IMR-90 (cell line): Measurements from ENCODE around the gene CLCNKA. TPM values are rescaled to one million over a fixed set of nuclear protein-coding genes. Genes with fewer than 3 reads are reported as not detected.
"Not testable (repeated sequence)": the region's sequence is repeated elsewhere in the genome, so short reads cannot be mapped to it uniquely, and the experiment has no call there.

ENCODE experiments used
- ATAC-seq: fragments of 200-7000 bp; cut with Tn5 transposase; 2 replicates; pipeline ENCODE4 v1.9.1; 2020; ENCODE audit warnings: low read depth, mild to moderate bottlenecking, moderate library complexity
- BruUV-seq: library from RNA; stranded (reverse); fragments of 400-500 nt; replicated peaks from 2 replicates; lab custom pipeline; 2021; lab: Mats Ljungman, UMichigan
- CTCF ChIA-PET: fragments of 300-600 bp; formaldehyde crosslinking; extraction: SDS; loops from one replicate; lab custom pipeline; 2021; ENCODE audit warnings: antibody characterized with exemption; lab: Yijun Ruan, JAX
- POLR2A ChIA-PET: fragments of 300-600 bp; sonication (Branson Sonifier 250); formaldehyde crosslinking; loops from one replicate; lab custom pipeline; 2022; ENCODE audit warnings: antibody characterized with exemption; ENCODE audit not compliant: unreplicated experiment; lab: Charles Lee
- DNase-seq: peaks from one replicate; pipeline ENCODE4 v3.0.0; 2013
- H2AFZ ChIP-seq: replicated peaks from 2 replicates; pipeline ENCODE3; 2013; ENCODE audit warnings: low read length, mild to moderate bottlenecking; ENCODE audit not compliant: poor library complexity
- H2AK5ac ChIP-seq: 2 replicates; pipeline ENCODE4 v1.6.1; 2013; ENCODE audit warnings: low read depth, low read length, inconsistent platforms
- H2AK9ac ChIP-seq: replicated peaks from 2 replicates; pipeline ENCODE3; 2013; ENCODE audit warnings: mild to moderate bottlenecking, low read depth, low read length, moderate library complexity; ENCODE audit not compliant: poor library complexity
- H2BK120ac ChIP-seq: 2 replicates; pipeline ENCODE4 v1.6.1; 2013; ENCODE audit warnings: low read depth, low read length, inconsistent platforms
- H2BK15ac ChIP-seq: 3 replicates; pipeline ENCODE4 v1.6.1; 2013; ENCODE audit warnings: low read depth, low read length, inconsistent platforms
- H2BK20ac ChIP-seq: 2 replicates; pipeline ENCODE4 v1.6.1; 2013; ENCODE audit warnings: low read depth, mild to moderate bottlenecking, inconsistent platforms, low read length, moderate library complexity
- H2BK5ac ChIP-seq: 2 replicates; pipeline ENCODE4 v1.6.1; 2013; ENCODE audit warnings: mild to moderate bottlenecking, low read depth, low read length, inconsistent platforms; ENCODE audit not compliant: poor library complexity, severe bottlenecking
- H3K14ac ChIP-seq: replicated peaks from 2 replicates; pipeline ENCODE4 v1.6.1; 2013; ENCODE audit warnings: low read depth, low read length, inconsistent platforms
- H3K18ac ChIP-seq: 2 replicates; pipeline ENCODE4 v1.6.1; 2013; ENCODE audit warnings: low read depth, low read length, control low read depth
- H3K23ac ChIP-seq: 2 replicates; pipeline ENCODE4 v1.6.1; 2013; ENCODE audit warnings: low read depth, low read length, inconsistent platforms
- H3K27ac ChIP-seq: 2 replicates; pipeline ENCODE4 v1.5.1; 2013; ENCODE audit warnings: mild to moderate bottlenecking, control low read depth, low read length; ENCODE audit not compliant: insufficient read depth
- H3K27me3 ChIP-seq: 2 replicates; pipeline ENCODE4 v1.6.1; 2013; ENCODE audit warnings: low read length; ENCODE audit not compliant: control insufficient read depth, insufficient read depth
- H3K36me3 ChIP-seq: 2 replicates; pipeline ENCODE4 v1.6.1; 2013; ENCODE audit warnings: low read length, mixed read lengths; ENCODE audit not compliant: control insufficient read depth, insufficient read depth
- H3K4ac ChIP-seq: 2 replicates; pipeline ENCODE4 v1.6.1; 2013; ENCODE audit warnings: low read depth, low read length, inconsistent platforms
- H3K4me1 ChIP-seq: 2 replicates; pipeline ENCODE4 v1.6.1; 2013; ENCODE audit warnings: low read length, mixed read lengths; ENCODE audit not compliant: control insufficient read depth, insufficient read depth
- H3K4me2 ChIP-seq: 2 replicates; pipeline ENCODE4 v1.6.1; 2013; ENCODE audit warnings: low read depth, mild to moderate bottlenecking, control low read depth, low read length, moderate library complexity
- H3K4me3 ChIP-seq: 2 replicates; pipeline ENCODE4 v1.5.1; 2013; ENCODE audit warnings: low read depth, mild to moderate bottlenecking, control low read depth, low read length, moderate library complexity; ENCODE audit not compliant: insufficient read depth
- H3K56ac ChIP-seq: 2 replicates; pipeline ENCODE4 v1.6.1; 2013; ENCODE audit warnings: low read length, inconsistent platforms; ENCODE audit not compliant: insufficient read depth; ENCODE audit errors: extremely low read depth
- H3K79me1 ChIP-seq, 2 experiments: 2 replicates each; pipeline ENCODE4 v1.6.1; 2013; ENCODE audit warnings: low read length in 2 of 2, inconsistent platforms in 1 of 2, low read depth in 1 of 2
- H3K9ac ChIP-seq: 2 replicates; pipeline ENCODE4 v1.6.1; 2013; ENCODE audit warnings: low read depth, low read length, control low read depth
- H3K9me1 ChIP-seq: 2 replicates; pipeline ENCODE4 v1.6.1; 2013; ENCODE audit warnings: low read length, inconsistent platforms; ENCODE audit not compliant: insufficient read depth
- H3K9me3 ChIP-seq: 2 replicates; pipeline ENCODE4 v1.6.1; 2013; ENCODE audit warnings: low read length; ENCODE audit not compliant: control insufficient read depth, insufficient read depth
- H4K20me1 ChIP-seq: 2 replicates; pipeline ENCODE4 v1.6.1; 2013; ENCODE audit warnings: low read length, inconsistent platforms; ENCODE audit not compliant: insufficient read depth
- H4K5ac ChIP-seq: 2 replicates; pipeline ENCODE4 v1.6.1; 2013; ENCODE audit warnings: mild to moderate bottlenecking, low read depth, low read length, control low read depth
- H4K8ac ChIP-seq, 2 experiments: 2 replicates each; pipeline ENCODE4 v1.6.1; 2013; ENCODE audit warnings: low read depth in 2 of 2, low read length in 2 of 2, control low read depth in 1 of 2, inconsistent platforms in 1 of 2
- H4K91ac ChIP-seq: 2 replicates; pipeline ENCODE4 v1.6.1; 2013; ENCODE audit warnings: low read depth, low read length, inconsistent platforms; ENCODE audit not compliant: insufficient read depth
- WGBS, 2 experiments: methylation state at CpG; one replicate each; pipeline versions ENCODE4 v1.1.5 to v1.1.7; 2013; ENCODE audit warnings: missing lambda C conversion rate in 2 of 2; ENCODE audit not compliant: insufficient read length in 1 of 2; ENCODE audit errors: extremely low coverage in 2 of 2; 5-methylcytosine and 5-hydroxymethylcytosine counted together
- dilution Hi-C: fragments of 300-500 bp; cut with HindIII; formaldehyde crosslinking; loops from one replicate; pipeline ENCODE4 v1.14.3; 2018; ENCODE audit warnings: low sequenced_read_pairs; ENCODE audit not compliant: unreplicated experiment
- in situ Hi-C: fragments of 300-500 bp; cut with MboI; formaldehyde crosslinking; loops from 3 replicates; pipeline ENCODE4 v1.14.3; 2019; ENCODE audit warnings: low sequenced_read_pairs, inconsistent platforms, mixed read lengths
- intact Hi-C: fragments of 100-400 bp; cut with micrococcal nuclease; formaldehyde crosslinking; loops from 2 replicates; pipeline ENCODE4 v1.10.0; 2022
- polyA plus RNA-seq, 3 experiments: library from polyadenylated mRNA; depleted of rRNA; stranded (reverse); fragments of >200 nt; gene quantifications; 2 replicates each; pipeline ENCODE4 v1.2.3, GENCODE V29; 2012; ENCODE audit warnings: low replicate concordance in 1 of 3
- total RNA-seq: library from RNA; depleted of rRNA; stranded (reverse); fragments of >200 nt; gene quantifications from 2 replicates; pipeline ENCODE4 v1.2.3, GENCODE V29; 2012

The CLCNKA gene
- total and polyA plus RNA-seq, 2 of the 4 experiments (the other 2 are of a cell fraction): 0.05 TPM; not detected in 1

DNA sequence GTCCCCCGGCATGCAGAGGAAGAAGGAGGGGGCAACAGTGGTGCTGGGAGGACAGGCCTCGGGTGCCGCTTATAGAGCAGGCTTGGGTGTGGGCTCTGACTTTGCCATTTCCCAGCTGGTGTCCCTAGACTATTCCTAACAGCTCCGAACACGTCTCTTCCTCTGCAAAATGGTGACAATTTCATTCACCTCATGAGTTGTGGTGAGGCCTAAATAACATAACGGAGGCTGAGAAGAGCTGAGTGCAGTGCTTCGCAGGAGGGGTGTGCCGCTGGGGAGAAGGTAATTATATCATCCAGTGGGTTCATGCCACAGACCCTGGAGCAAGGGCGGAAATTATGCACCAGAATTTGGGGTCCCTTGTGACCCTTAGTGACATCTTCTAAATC is 40.8 kb downstream of the CLCNKA start:
- H3K27ac ChIP-seq, H2BK5ac ChIP-seq, H2BK120ac ChIP-seq, H4K91ac ChIP-seq, H3K79me1 ChIP-seq, H3K14ac ChIP-seq, in situ Hi-C loops, H3K9me3 ChIP-seq, H3K4me1 ChIP-seq, H4K8ac ChIP-seq, H2AK9ac ChIP-seq, H3K4ac ChIP-seq, H2BK15ac ChIP-seq, ATAC-seq, DNase-seq, H4K5ac ChIP-seq, H3K4me2 ChIP-seq, H3K36me3 ChIP-seq, H3K4me3 ChIP-seq, H2AK5ac ChIP-seq, CTCF ChIA-PET, BruUV-seq, H3K18ac ChIP-seq, H3K23ac ChIP-seq, H3K9ac ChIP-seq, H2BK20ac ChIP-seq, intact Hi-C loops, POLR2A ChIA-PET, H3K56ac ChIP-seq, H3K9me1 ChIP-seq, H4K20me1 ChIP-seq, dilution Hi-C loops, H2AFZ ChIP-seq: not testable (repeated sequence)
- peaks cover 49% of the 10 kb centered on the region for H3K27me3 ChIP-seq
- no CpG with 5 or more reads among the region's 9 CpGs for WGBS, 2 experiments
